Lung (tissue), 12 donors: Measurements from ENCODE around the gene CHAF1A. TPM values are rescaled to one million over a fixed set of nuclear protein-coding genes. Genes with fewer than 3 reads are reported as not detected.

ENCODE experiments used
- ATAC-seq: fragments of 200-7000 bp; cut with Tn5 transposase; one replicate; pipeline ENCODE4 v1.9.1; 2020; ENCODE audit warnings: moderate number of reproducible peaks; ENCODE audit not compliant: insufficient read depth, low FRiP score
- DNase-seq, 3 donors: peaks; one replicate each; pipeline ENCODE4 v3.0.0-alpha.2; 2013 to 2017
- H3K27ac ChIP-seq, 2 donors: one replicate each; pipeline ENCODE4 v1.5.1; 2013; ENCODE audit warnings: mild to moderate bottlenecking in 2 of 2, moderate library complexity in 2 of 2, control low read depth in 1 of 2, inconsistent platforms in 1 of 2, low read depth in 1 of 2, low read length in 1 of 2
- H3K27me3 ChIP-seq, 3 donors: one replicate each; pipeline ENCODE4 v1.5.1; 2013; ENCODE audit warnings: low read length in 2 of 3; ENCODE audit not compliant: control insufficient read depth in 3 of 3, insufficient read depth in 3 of 3
- H3K36me3 ChIP-seq, 4 donors: one replicate each; pipeline ENCODE4 v1.5.1; 2013; ENCODE audit warnings: low read length in 4 of 4, mild to moderate bottlenecking in 1 of 4, moderate library complexity in 1 of 4; ENCODE audit not compliant: control insufficient read depth in 4 of 4, insufficient read depth in 4 of 4
- H3K4me1 ChIP-seq, 5 donors: one replicate each; pipeline ENCODE4 v1.5.1; 2013; ENCODE audit warnings: low read length in 5 of 5, mild to moderate bottlenecking in 2 of 5, moderate library complexity in 1 of 5; ENCODE audit not compliant: control insufficient read depth in 5 of 5, insufficient read depth in 5 of 5
- H3K4me3 ChIP-seq: one replicate; pipeline ENCODE4 v1.5.1; 2013; ENCODE audit warnings: mild to moderate bottlenecking, control low read depth, moderate library complexity
- H3K9ac ChIP-seq, 2 donors: one replicate each; pipeline ENCODE4 v1.5.1; 2013; ENCODE audit warnings: low read length in 2 of 2, control low read depth in 1 of 2; ENCODE audit not compliant: insufficient read depth in 1 of 2
- H3K9me3 ChIP-seq, 4 donors: one replicate each; pipeline ENCODE4 v1.5.1; 2013; ENCODE audit warnings: low read length in 3 of 4, mild to moderate bottlenecking in 1 of 4, moderate library complexity in 1 of 4; ENCODE audit not compliant: control insufficient read depth in 4 of 4, insufficient read depth in 3 of 4
- WGBS, 2 donors: extraction: QIAGEN DNeasy Blood & Tissue Kit; methylation state at CpG; one replicate each; pipeline ENCODE4 v1.1.7; 2013; 5-methylcytosine and 5-hydroxymethylcytosine counted together
- polyA plus RNA-seq, 2 donors: library from polyadenylated mRNA; stranded (reverse); fragments of 200-250 nt; gene quantifications; one replicate each; pipeline ENCODE4 v1.2.1, GENCODE V29; 2013
- total RNA-seq, 2 donors: library from RNA; depleted of rRNA in 1 of 2; stranded (reverse); fragments of >200 nt in 1 of 2; gene quantifications; one replicate each; pipeline ENCODE4 v1.2.1, GENCODE V29; 2014 to 2021
- TF ChIP-seq, protein P1 (sequence below): IDR thresholded peaks from 2 replicates; pipeline ENCODE4 v1.5.1; 2012; ENCODE audit warnings: mild to moderate bottlenecking; ENCODE audit errors: control extremely low read depth, extremely low read depth
- donor health status: control.
- donor health status: control.
- donor health status: Bipolar disorder and iron deficiency.
- donor health status: healthy.
- donor health status: DM: yes; HTN: yes; CAD: no.

CHAF1A gene
- total and polyA plus RNA-seq, 4 donors, result 6.8 to 16.7 (median 8.7) TPM

DNA sequence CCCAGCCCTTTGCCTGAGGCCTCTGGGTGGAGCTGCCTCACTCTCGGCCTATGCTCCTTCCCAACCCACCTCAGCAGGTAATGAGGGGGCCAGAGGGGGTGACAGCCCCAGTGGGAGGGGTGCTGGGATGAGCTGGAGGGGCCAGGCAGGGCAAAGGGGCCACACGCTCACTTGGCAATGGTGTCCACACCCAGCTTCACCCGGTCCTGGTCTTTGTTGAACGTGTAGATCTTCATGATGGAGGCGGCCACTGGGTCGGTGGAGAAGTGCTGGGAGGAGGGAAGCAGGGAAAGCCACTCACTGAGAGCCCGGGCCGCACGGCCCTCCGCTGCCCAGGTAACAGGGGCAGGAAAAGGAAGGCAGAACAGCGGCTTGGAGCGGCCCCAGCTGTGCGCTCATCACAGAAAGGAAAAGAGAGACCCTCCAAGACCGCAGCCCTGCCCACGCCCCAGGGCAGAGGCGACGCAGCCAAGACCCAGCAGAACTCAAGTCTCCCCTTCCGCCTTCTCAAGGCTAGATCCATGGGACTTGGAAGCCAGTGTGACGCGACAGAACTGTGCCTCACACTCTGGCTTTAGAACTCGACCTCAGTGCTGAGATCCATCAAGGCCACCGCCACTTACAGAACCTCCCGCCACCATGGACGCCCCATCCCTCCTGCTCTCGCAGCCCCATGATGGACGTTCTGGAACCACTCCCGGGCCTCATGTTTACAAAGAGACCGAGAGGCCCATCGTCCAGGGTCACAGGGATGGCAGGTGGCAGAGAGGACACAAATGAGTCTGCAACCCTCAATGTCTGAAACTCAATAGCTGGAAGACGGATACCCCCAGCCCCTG, 45.9 kb downstream of the CHAF1A start:
- Histone ChIP-seq H3K9ac (no peak overlapping the region), H3K27me3 (no peaks in the 10 kb centered on the region), H3K36me3 (peaks cover 24 to 83% (median 35%) of the 10 kb centered on the region in 4 donors), H3K4me3 (no peak overlapping the region), H3K9me3 (no peaks in the 10 kb centered on the region), H3K4me1 (peaks cover 0 to 5% (median 0%) of the 10 kb centered on the region in 5 donors), H3K27ac (no peak overlapping the region)
- WGBS, 2 donors, result 84 to 87% methylated on average over 30 of the region's 30 CpGs
- ATAC-seq (no peak), DNase-seq (no peak)
- TF ChIP-seq, protein P1, sequence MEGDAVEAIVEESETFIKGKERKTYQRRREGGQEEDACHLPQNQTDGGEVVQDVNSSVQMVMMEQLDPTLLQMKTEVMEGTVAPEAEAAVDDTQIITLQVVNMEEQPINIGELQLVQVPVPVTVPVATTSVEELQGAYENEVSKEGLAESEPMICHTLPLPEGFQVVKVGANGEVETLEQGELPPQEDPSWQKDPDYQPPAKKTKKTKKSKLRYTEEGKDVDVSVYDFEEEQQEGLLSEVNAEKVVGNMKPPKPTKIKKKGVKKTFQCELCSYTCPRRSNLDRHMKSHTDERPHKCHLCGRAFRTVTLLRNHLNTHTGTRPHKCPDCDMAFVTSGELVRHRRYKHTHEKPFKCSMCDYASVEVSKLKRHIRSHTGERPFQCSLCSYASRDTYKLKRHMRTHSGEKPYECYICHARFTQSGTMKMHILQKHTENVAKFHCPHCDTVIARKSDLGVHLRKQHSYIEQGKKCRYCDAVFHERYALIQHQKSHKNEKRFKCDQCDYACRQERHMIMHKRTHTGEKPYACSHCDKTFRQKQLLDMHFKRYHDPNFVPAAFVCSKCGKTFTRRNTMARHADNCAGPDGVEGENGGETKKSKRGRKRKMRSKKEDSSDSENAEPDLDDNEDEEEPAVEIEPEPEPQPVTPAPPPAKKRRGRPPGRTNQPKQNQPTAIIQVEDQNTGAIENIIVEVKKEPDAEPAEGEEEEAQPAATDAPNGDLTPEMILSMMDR, result no peak

- no peak overlapping the region for H3K4me3 ChIP-seq
- no peak overlapping the region for H3K27ac ChIP-seq
- peaks cover 24 to 86% (median 35%) of the 10 kb centered on the region in 4 donors for H3K36me3 ChIP-seq
- no peaks in the 10 kb centered on the region for H3K27me3 ChIP-seq
- no peak overlapping the region for H3K9ac ChIP-seq
- TF ChIP-seq, protein P1, result no peak
- DNase-seq (peak; percentile 50 to 72 (median 68)), ATAC-seq (no peak)
- no peaks in the 10 kb centered on the region for H3K9me3 ChIP-seq
- H3K4me1 ChIP-seq, result peaks cover 0 to 5% (median 0%) of the 10 kb centered on the region in 5 donors
- WGBS, 2 donors, result 87 to 92% methylated on average over 23 to 24 of the region's 24 CpGs
Measured at GRCh38 chr19:4449022-4449638, 46.7 kb downstream of the CHAF1A start.

DNA sequence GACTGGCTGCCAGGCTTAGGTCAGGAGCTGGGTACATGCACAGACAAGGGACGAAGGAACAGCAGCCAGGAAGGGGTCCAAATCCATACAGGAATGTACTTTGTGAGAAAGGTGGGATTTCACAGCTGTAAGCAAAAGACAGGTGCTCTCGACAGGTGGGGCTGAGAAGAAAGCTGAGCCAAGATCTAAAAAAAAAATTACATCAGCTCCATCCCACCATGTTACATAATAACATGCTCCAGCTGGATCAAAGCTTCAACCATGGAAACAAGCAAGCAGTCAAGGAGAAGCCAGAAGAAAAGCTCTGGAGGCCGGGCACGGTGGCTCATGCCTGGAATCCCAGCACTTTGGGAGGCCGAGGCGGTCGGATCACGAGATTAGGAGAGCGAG, 47.2 kb downstream of the CHAF1A start:
- DNase-seq (no peak), ATAC-seq (no peak)
- Histone ChIP-seq H3K4me1 (peaks cover 0 to 5% (median 0%) of the 10 kb centered on the region in 5 donors), H3K9ac (no peak overlapping the region), H3K27me3 (no peaks in the 10 kb centered on the region), H3K9me3 (no peaks in the 10 kb centered on the region), H3K27ac (no peak overlapping the region), H3K4me3 (no peak overlapping the region), H3K36me3 (peaks cover 24 to 86% (median 32%) of the 10 kb centered on the region in 4 donors)
- WGBS, 2 donors, result 93% methylated on average over 9 of the region's 9 CpGs
- TF ChIP-seq, protein P1, result no peak
